Activated CD8-positive, alpha-beta memory T cell treated with anti-CD3 and anti-CD28 coated beads, Interleukin-2, amount 50 U/mL, for 4 hours (primary cell): ENCODE data around the gene SENP3.

Experiments
- DNase-seq: peaks from one replicate; pipeline ENCODE4 v3.0.0-alpha.2; 2020

The SENP3 gene

DNA sequence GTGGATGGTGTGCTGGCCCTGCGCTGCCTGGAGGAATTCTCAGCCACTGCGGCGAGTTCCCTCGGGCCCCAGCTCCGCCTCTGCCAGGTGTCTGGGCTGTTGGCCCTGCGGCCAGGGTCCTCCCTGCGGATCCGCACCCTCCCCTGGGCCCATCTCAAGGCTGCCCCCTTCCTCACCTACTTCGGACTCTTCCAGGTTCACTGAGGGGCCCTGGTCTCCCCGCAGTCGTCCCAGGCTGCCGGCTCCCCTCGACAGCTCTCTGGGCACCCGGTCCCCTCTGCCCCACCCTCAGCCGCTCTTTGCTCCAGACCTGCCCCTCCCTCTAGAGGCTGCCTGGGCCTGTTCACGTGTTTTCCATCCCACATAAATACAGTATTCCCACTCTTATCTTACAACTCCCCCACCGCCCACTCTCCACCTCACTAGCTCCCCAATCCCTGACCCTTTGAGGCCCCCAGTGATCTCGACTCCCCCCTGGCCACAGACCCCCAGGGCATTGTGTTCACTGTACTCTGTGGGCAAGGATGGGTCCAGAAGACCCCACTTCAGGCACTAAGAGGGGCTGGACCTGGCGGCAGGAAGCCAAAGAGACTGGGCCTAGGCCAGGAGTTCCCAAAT is 4.5 kb upstream of the SENP3 start:
- DNase-seq, result no peak

- DNase-seq, result no peak
Measured at GRCh38 chr17:7557775-7558543, 3.8 kb upstream of the SENP3 start.

- DNase-seq, result no peak
Measured at GRCh38 chr17:7558544-7559319, 3.0 kb upstream of the SENP3 start, which contains the start of gene TNFSF13. Gene TNFSF13 (plus strand): TSS chr17:7558750. CDS start chr17:7559040, 290 bp downstream.

DNA sequence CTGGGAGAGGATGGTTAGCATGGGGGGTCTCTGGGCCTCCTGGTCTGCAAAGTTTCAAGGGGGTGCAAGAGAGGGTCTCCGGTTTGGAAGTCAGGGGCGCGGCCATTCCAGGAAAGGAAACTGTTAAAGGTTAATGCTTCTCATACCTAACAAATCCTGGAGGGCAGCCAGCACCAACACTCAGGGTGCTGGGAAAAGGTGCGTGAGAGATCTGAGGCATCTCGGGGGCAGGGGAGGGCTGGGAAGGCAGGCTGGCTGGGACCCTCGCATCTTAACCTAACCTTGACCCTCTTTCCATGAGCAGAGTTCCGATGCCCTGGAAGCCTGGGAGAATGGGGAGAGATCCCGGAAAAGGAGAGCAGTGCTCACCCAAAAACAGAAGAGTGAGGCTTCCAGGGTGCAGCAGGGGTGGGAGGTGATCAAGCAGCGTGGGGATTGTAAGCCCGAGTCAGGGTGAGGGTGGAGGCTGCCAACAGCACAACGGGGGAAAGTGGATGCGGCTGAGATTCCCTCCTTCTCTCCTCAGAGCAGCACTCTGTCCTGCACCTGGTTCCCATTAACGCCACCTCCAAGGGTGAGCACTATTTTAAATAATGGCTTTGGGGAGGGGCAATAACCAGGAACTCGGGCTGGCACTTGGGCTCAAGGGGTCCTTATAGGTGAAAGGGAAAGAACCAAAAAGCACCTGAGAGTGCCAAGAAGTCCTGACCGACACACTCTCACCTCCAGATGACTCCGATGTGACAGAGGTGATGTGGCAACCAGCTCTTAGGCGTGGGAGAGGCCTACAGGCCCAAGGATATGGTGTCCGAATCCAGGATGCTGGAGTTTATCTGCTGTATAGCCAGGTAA is 2.2 kb upstream of the SENP3 start:
- DNase-seq, result no peak

GRCh38 chr17:7560172-7561027 is 1.3 kb upstream of the SENP3 start:
- peak; percentile 57 for DNase-seq

DNA sequence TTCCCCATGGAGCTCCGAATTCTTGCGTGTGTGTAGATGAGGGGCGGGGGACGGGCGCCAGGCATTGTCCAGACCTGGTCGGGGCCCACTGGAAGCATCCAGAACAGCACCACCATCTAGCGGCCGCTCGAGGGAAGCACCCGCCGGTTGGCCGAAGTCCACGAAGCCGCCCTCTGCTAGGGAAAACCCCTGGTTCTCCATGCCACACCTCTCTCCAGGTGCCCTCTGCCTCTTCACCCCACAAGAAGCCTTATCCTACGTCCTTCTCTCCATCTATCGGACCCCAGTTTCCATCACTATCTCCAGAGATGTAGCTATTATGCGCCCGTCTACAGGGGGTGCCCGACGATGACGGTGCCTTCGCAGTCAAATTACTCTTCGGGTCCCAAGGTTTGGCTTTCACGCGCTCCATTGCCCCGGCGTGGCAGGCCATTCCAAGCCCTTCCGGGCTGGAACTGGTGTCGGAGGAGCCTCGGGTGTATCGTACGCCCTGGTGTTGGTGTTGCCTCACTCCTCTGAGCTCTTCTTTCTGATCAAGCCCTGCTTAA is 617 bp upstream of the SENP3 start:
- peak; percentile 83 for DNase-seq

DNA sequence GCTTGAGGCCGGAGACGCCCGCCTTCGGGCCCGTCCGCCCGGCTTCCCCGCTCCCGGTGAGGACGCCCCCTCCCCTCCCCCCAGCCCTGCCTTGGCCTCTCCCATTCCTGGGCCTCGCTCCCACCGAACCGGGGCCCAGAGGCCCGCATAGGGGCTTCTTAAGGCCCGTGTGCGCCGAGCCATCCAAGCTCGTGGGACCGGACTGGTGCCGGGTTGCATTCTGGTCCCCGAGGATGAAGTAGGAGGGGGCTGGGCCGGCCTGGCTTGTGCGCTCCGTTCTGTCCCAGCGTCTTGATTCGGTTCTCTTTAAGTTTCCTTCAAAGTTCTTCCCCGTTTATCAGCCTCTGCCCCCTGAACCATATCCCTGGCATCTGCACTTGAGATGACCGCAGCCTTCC is 488 bp downstream of the SENP3 start:
- no peak for DNase-seq

- no peak for DNase-seq
Measured at GRCh38 chr17:7563115-7563869, 1.6 kb downstream of the SENP3 start.

DNA sequence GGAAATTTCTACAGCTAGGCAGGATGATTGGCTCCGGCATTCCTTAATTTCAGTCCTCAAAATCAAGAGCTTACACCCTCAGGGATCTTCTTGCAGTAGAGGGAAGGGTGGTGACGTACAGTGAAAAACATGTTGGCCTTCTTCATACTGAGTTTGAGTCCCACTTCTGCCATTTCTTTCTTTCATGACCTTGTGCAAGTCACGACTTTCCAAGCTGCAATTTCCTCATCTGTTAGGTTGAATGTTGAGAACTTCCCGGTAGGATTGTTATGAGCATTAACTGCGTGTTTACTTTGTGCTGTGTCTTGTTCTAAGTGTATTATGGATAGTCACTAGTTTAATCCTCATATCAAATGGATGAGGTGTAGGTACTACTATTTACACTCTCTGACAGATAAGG is 7.9 kb downstream of the SENP3 start:
- DNase-seq, result no peak

GRCh38 chr17:7570351-7570750 is 8.6 kb downstream of the SENP3 start:
- DNase-seq, result no peak

- DNase-seq, result no peak
Measured at GRCh38 chr17:7572338-7572587, 10.5 kb downstream of the SENP3 start.

DNA sequence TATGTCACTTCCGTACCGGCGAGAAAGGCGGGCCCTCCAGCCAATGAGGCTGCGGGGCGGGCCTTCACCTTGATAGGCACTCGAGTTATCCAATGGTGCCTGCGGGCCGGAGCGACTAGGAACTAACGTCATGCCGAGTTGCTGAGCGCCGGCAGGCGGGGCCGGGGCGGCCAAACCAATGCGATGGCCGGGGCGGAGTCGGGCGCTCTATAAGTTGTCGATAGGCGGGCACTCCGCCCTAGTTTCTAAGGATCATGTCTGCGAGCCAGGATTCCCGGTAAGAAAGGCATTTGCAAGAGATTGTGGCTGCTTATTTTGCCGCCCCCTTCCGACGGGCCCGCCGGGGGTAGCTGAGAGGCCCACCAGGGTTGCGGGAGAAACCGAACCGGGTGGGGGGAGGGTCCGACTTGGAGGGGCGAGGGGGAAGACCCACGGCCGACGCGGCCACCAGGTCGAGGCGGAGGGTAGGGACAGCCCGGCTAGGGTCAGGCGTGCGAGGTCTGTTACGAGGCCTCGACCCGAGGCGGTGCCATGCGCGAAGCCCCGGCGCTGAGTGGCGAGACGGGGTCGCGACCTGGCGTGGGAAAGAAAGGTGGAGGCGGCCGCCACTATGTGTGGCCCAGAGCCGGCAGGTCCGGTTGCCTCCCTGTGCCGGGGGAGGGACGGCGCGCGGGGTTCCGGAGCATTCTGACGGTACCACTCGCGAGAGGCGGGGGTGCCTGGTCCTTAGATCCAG is 11.0 kb downstream of the SENP3 start:
- peak; percentile 99 for DNase-seq

- peak; percentile 91 for DNase-seq
Measured at GRCh38 chr17:7573324-7574080, 11.8 kb downstream of the SENP3 start.

DNA sequence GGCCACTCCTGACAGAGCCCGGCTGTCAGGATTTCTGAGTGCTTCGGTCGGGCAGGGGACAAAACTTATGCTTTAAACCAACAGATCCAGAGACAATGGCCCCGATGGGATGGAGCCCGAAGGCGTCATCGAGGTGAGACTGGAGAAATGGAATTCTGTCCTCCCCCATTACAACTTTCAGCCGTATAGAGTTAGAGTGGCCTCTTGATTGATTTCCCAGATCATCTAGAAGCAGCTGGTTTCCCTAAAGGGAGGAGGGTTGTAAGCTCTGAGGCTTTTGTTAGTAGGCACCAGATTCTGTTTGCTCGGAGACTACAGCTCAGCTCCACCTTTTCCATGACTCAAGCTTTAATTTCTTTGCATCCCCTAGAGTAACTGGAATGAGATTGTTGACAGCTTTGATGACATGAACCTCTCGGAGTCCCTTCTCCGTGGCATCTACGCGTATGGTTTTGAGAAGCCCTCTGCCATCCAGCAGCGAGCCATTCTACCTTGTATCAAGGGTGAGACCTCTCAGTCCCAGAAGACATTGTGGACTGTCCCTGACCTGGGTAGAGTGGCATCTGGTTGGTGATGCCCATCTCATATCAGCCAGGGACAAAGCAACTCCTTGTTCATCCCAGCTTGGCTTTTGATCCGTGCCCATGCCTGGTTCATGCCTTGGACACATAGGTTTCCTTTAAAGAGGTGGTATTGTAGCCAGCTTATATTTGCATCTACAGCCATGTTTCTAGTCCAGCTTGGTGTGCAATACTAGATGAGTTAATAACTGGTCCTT is 12.6 kb downstream of the SENP3 start:
- DNase-seq, result no peak

DNA sequence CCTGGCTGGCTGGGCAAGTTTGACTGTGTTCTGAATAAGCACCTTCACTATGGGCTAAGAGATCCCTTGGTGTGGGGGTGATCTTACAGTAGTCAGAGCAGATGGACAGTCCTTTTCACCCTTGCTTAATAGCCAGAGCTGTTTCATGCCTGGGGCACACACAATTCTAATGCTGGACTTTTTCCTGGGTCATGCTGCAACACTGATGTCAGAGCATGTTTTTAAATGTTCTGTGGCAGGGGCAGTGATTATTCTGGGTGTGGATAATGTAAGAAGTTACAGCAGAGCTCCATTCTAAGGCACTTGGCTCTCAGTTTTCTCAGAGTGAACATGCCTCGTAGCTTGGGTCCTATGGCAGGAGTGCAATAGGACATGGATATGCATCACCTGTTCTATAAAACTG is 13.8 kb downstream of the SENP3 start:
- DNase-seq, result no peak

GRCh38 chr17:7575959-7576358 is 14.2 kb downstream of the SENP3 start:
- no peak for DNase-seq

- DNase-seq, result no peak
Measured at GRCh38 chr17:7576432-7576937, 14.8 kb downstream of the SENP3 start.
